OCI-LY1 (cell line): ENCODE data around the gene LRIT2.

Experiments
- H2AFZ ChIP-seq: fragments of 200-600 bp; sonication (generic), shearing (Covaris generic); 2 replicates; pipeline ENCODE4 v1.6.0; 2014; ENCODE audit warnings: antibody characterized with exemption, mild to moderate bottlenecking, low read length
- H3F3A ChIP-seq: fragments of 200-600 bp; sonication (generic), shearing (Covaris generic); 2 replicates; pipeline ENCODE4 v1.6.0; 2014; ENCODE audit warnings: mild to moderate bottlenecking, antibody characterized with exemption, low read length, moderate library complexity; ENCODE audit not compliant: insufficient read depth
- H3K27ac ChIP-seq: fragments of 200-600 bp; sonication (generic); 2 replicates; pipeline ENCODE4 v1.5.1; 2014; ENCODE audit warnings: low read length, mixed run types, mild to moderate bottlenecking, low read depth; ENCODE audit not compliant: poor library complexity, severe bottlenecking
- H3K27me3 ChIP-seq: fragments of 200-600 bp; sonication (generic); 2 replicates; pipeline ENCODE4 v1.6.0; 2014; ENCODE audit warnings: antibody characterized with exemption, mild to moderate bottlenecking, low read length, moderate library complexity; ENCODE audit not compliant: insufficient read depth
- H3K36me3 ChIP-seq: fragments of 200-600 bp; sonication (generic); 2 replicates; pipeline ENCODE4 v1.6.1; 2014; ENCODE audit warnings: mild to moderate bottlenecking, antibody characterized with exemption, low read length, moderate library complexity, mixed read lengths; ENCODE audit not compliant: insufficient read depth
- H3K4me1 ChIP-seq: fragments of 200-600 bp; sonication (generic); 2 replicates; pipeline ENCODE4 v1.5.1; 2014; ENCODE audit warnings: mild to moderate bottlenecking, low read length, moderate library complexity; ENCODE audit not compliant: insufficient read depth, severe bottlenecking
- H3K4me2 ChIP-seq: fragments of 200-600 bp; sonication (generic), shearing (Covaris generic); 2 replicates; pipeline ENCODE4 v1.6.1; 2014; ENCODE audit warnings: low read length
- H3K4me3 ChIP-seq: fragments of 200-600 bp; sonication (generic); 2 replicates; pipeline ENCODE4 v1.5.1; 2014; ENCODE audit warnings: low read length, low read depth, mild to moderate bottlenecking, mixed read lengths; ENCODE audit not compliant: poor library complexity, severe bottlenecking
- H3K79me2 ChIP-seq: fragments of 200-600 bp; shearing (Covaris generic); 2 replicates; pipeline ENCODE4 v1.6.1; 2016; ENCODE audit warnings: mixed run types, low read length, mixed read lengths; ENCODE audit not compliant: insufficient read depth
- H3K9ac ChIP-seq: fragments of 200-600 bp; sonication (generic), shearing (Covaris generic); 2 replicates; pipeline ENCODE4 v1.6.1; 2014; ENCODE audit warnings: mild to moderate bottlenecking, low read length, mixed read lengths
- H3K9me2 ChIP-seq: fragments of 200-600 bp; sonication (generic), shearing (Covaris generic); 2 replicates; pipeline ENCODE4 v1.6.1; 2014; ENCODE audit warnings: low read depth, mild to moderate bottlenecking, low read length, mixed read lengths
- H3K9me3 ChIP-seq: fragments of 200-600 bp; shearing (Covaris generic); 2 replicates; pipeline ENCODE4 v1.6.1; 2014; ENCODE audit warnings: low read length, mixed read lengths
- H4K20me1 ChIP-seq: fragments of 200-600 bp; sonication (generic), shearing (Covaris generic); 2 replicates; pipeline ENCODE4 v1.6.0; 2016; ENCODE audit warnings: mild to moderate bottlenecking, low read length; ENCODE audit not compliant: insufficient read depth
- EZH2 ChIP-seq: fragments of 200-600 bp; sonication (generic), shearing (Covaris generic); IDR thresholded peaks from 2 replicates; pipeline ENCODE4 v1.8.0; 2017; ENCODE audit warnings: borderline replicate concordance, mixed run types, mild to moderate bottlenecking, antibody characterized with exemption, low read length, moderate library complexity, mixed read lengths
- TF ChIP-seq, protein P1 (sequence below): fragments of 200-600 bp; sonication (generic), shearing (Covaris generic); IDR thresholded peaks from 2 replicates; pipeline ENCODE4 v1.5.1; 2017; ENCODE audit warnings: mild to moderate bottlenecking, antibody characterized with exemption, low read length, moderate library complexity, mixed read lengths

Gene LRIT2

GRCh38 chr10:84247496-84247895, 22.2 kb upstream of the LRIT2 start:
- no peak for TF ChIP-seq EZH2
- TF ChIP-seq, protein P1, sequence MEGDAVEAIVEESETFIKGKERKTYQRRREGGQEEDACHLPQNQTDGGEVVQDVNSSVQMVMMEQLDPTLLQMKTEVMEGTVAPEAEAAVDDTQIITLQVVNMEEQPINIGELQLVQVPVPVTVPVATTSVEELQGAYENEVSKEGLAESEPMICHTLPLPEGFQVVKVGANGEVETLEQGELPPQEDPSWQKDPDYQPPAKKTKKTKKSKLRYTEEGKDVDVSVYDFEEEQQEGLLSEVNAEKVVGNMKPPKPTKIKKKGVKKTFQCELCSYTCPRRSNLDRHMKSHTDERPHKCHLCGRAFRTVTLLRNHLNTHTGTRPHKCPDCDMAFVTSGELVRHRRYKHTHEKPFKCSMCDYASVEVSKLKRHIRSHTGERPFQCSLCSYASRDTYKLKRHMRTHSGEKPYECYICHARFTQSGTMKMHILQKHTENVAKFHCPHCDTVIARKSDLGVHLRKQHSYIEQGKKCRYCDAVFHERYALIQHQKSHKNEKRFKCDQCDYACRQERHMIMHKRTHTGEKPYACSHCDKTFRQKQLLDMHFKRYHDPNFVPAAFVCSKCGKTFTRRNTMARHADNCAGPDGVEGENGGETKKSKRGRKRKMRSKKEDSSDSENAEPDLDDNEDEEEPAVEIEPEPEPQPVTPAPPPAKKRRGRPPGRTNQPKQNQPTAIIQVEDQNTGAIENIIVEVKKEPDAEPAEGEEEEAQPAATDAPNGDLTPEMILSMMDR, result no peak
- H3K4me3 ChIP-seq, result no peak overlapping the region
- no peaks in the 10 kb centered on the region for H3F3A ChIP-seq
- H3K9me2 ChIP-seq, result no peaks in the 10 kb centered on the region
- no peak overlapping the region for H2AFZ ChIP-seq
- H3K79me2 ChIP-seq, result no peaks in the 10 kb centered on the region
- no peak overlapping the region for H3K27ac ChIP-seq
- no peaks in the 10 kb centered on the region for H3K36me3 ChIP-seq
- H3K9ac ChIP-seq, result no peak overlapping the region
- no peaks in the 10 kb centered on the region for H3K4me1 ChIP-seq
- no peaks in the 10 kb centered on the region for H4K20me1 ChIP-seq
- no peaks in the 10 kb centered on the region for H3K27me3 ChIP-seq
- no peaks in the 10 kb centered on the region for H3K9me3 ChIP-seq
- H3K4me2 ChIP-seq, result no peak overlapping the region

DNA sequence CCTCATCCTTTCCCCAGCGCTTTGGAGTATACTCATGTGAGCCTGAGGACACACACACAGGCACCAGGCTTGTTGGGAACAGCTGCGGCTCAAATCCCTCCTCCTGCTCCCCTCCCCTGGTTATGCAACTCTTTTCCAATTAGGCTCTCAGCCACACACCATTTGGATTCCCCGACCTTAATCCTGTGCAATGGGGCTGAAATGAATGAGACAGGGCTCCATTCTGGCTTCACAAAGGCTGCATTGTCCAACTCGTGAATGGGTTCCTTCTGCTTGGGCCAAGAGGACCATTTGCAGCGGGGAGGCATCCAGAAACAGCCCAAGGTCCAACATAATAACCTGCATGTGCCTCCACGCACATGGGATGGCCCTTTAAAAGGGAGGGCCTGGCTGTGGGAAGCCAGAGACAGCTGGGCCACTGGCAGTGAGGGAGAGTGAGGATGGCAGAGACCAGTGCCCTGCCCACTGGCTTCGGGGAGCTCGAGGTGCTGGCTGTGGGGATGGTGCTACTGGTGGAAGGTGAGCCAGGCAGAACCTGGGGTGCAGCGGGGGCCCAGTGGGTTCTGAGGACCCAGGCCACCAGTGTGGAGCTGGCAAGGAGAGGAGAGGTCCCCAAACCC, 19.4 kb upstream of the LRIT2 start, which contains the start of gene RGR:
Gene RGR (plus strand): TSS at position 403 of the 620 bp plus-strand sequence. CDS start 38 bp downstream, at position 441.
- Histone ChIP-seq H3K27me3 (no peaks in the 10 kb centered on the region), H3K4me2 (no peak within 1 kb of the TSS), H3K79me2 (no peaks in the 10 kb centered on the region), H3K36me3 (no peaks in the 10 kb centered on the region), H3K9me3 (no peaks in the 10 kb centered on the region), H3K4me1 (no peaks in the 10 kb centered on the region), H3F3A (no peaks in the 10 kb centered on the region), H3K9me2 (no peaks in the 10 kb centered on the region), H3K4me3 (no peak within 1 kb of the TSS), H3K9ac (no peak within 1 kb of the TSS), H4K20me1 (no peaks in the 10 kb centered on the region), H3K27ac (no peak within 1 kb of the TSS), H2AFZ (no peak within 1 kb of the TSS)
- TF ChIP-seq, protein P1, result no peak
- no peak for TF ChIP-seq EZH2

GRCh38 chr10:84243759-84244158, 18.4 kb upstream of the LRIT2 start:
- H2AFZ ChIP-seq, result no peak overlapping the region
- H3K4me2 ChIP-seq, result no peak overlapping the region
- H4K20me1 ChIP-seq, result no peaks in the 10 kb centered on the region
- no peaks in the 10 kb centered on the region for H3K27me3 ChIP-seq
- TF ChIP-seq, protein P1, result no peak
- no peak for TF ChIP-seq EZH2
- no peak overlapping the region for H3K4me3 ChIP-seq
- no peak overlapping the region for H3K9ac ChIP-seq
- H3K4me1 ChIP-seq, result no peaks in the 10 kb centered on the region
- no peaks in the 10 kb centered on the region for H3K36me3 ChIP-seq
- H3K9me2 ChIP-seq, result no peaks in the 10 kb centered on the region
- H3F3A ChIP-seq, result no peaks in the 10 kb centered on the region
- H3K9me3 ChIP-seq, result no peaks in the 10 kb centered on the region
- H3K79me2 ChIP-seq, result no peaks in the 10 kb centered on the region
- no peak overlapping the region for H3K27ac ChIP-seq
